Stimulated activated naive CD8-positive, alpha-beta T cell treated with anti-CD3 and anti-CD28 coated beads, Interleukin-15, Interleukin-2, amounts not matched to agents 100 U/mL and 50 U/mL, for 24 hours (primary cell): ENCODE results near the gene DOCK11.
"Not testable (repeated sequence)": the region's sequence is repeated elsewhere in the genome, so short reads cannot be mapped to it uniquely, and the experiment has no call there.

ENCODE experiments used
- ATAC-seq: fragments of 150-1000 bp; cut with Tn5 transposase; one replicate; pipeline ENCODE4 v1.10.0; 2021
- DNase-seq: peaks from one replicate; pipeline ENCODE4 v3.0.0; 2021

Gene DOCK11

DNA sequence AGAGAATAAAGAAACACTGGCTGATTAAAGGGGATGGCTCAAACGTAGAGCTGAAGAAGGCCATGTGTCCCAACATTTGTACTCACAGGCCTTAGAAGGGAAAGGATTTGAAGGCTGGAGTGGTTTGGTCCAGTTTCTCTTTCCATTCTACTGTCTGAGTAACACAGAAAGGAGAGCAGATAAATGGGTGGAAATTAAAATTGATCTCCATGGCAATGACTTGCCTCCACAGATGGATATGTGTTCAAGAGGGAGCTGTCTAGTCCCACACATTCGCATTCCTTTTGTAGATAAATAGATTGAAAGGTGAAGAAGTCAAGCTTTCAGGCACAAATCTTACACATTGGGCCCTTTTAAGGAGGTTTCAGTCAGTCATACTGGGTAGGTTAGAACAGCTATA is 74.6 kb downstream of the DOCK11 start:
- DNase-seq, result no peak
- no peak for ATAC-seq

DNA sequence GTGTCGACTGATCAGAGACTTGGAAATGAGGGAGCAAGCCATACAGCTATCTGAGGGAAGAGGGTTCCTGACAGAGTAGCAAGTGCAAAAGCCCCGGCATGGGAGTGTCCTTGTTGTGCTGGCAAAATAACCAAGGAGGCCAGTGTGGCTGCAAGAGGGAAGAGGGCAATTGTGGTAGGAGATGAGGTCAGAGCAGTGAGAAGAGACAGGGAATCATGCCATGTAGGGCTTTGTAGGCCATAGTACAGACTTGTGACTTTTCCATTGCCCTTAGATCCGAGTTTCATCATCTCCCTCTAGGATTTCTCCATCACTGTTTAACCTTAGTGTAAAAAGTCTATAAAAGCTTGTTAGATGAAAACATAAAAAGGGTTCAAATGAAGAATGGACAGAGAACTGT is 76.2 kb downstream of the DOCK11 start:
- ATAC-seq, result no peak
- no peak for DNase-seq

DNA sequence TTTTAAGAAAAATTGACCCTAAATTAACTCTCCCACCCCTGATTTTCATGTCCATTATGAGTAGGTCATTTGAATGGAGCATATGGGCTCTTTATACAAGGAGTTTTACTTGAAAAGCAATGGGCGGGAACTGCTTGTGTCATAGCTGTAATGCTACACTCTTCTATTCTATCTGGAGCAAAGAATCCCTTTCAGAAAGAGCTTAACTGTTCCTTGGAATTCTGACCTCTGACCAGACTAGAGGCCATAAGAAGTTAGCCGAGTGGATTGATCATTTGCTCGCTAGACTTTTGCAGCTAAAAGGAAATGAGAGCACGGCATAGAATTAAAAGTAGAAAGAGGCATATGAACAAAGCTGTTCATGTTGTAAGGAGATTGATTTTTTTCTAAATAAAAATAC is 79.1 kb downstream of the DOCK11 start:
- DNase-seq (no peak), ATAC-seq (no peak)

DNA sequence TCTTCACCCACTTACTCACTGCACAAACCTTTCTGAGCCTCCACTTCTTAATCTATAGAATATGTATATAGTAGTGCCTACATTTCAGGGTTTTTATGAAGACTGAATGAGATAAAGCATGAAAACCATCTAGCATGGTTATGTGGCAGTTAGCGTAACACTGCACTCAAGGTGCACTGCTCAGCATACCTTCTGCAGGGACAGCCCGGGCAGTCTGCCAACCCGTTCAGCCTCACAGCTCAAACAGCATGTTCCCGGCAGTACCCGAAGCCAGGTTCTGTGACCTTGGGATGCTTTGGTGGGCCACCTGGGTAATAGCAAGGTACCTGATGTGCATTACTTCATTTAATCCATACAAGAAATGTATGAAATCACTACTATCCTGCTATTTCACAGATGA is 81.4 kb downstream of the DOCK11 start:
- DNase-seq (no peak), ATAC-seq (no peak)

DNA sequence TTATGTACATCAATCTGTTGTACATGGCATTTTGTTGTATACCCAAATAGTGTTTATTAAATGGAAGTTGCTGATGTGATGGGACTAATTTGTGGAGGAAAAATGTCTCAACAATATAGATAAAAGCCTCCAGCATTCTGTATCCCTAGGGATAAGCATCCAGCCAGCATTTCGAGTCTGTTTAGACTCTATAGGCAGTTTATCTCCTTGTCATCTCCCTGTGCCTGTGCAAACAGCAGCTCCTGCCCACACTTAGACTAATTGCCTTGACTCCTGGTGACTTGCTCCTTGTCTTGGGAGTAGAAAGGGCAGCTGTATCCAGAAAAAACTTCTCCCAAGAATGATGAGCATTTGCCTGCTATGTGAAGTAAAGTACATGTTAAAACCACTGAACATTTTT is 83.8 kb downstream of the DOCK11 start:
- no peak for ATAC-seq
- DNase-seq, result no peak

DNA sequence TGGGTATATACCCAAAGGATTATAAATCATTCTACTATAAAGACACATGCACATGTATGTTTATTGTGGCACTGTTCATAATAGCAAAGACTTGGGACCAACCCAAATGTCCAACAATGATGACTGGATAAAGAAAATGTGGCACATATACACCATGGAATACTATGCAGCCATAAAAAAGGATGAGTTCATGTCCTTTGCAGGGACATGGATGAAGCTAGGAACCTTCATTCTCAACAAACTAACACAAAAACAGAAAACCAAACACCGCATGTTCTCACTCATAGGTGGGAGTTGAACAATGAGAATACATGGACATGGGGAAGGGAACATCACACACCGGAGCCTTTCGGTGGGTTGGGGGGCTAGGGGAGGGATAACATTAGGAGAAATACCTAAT is 87.3 kb downstream of the DOCK11 start:
- not testable (repeated sequence) for DNase-seq, ATAC-seq

DNA sequence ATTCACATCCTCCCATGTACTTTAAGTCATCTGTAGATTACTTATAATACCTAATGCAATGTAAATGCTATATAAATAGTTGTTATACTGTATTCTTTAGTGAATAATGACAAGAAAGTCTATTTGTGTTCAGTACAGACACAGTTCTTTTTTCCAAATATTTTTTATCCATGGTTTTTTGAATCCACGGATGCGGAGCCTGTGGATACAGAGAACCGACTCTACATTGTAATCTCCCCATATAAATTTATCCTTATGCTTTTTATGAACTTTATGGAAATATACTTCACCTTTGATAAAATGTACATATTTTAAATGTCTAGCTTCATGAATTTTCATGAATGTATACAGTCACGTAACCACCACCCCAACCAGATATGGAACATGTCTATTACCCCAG is 88.2 kb downstream of the DOCK11 start:
- no peak for ATAC-seq
- DNase-seq, result no peak

DNA sequence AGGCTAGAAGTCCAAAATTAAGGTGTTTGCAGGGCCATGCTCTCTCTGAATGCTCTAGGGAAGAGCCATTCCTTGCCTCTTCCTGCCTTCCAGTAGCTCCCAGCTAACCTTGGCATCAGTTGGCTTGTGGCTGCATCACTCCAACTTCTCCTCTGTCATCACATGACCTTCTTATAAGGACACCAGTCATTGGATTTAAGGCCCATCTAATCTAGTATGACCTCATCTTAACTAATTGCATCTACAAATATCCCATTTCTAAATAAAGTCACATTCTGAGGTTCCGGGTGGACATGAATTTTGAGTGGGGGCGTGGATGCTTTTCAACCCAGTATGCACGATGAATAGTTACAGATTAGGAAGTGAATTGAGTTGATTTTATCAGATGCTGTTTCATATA is 89.7 kb downstream of the DOCK11 start:
- no peak for ATAC-seq
- DNase-seq, result no peak

DNA sequence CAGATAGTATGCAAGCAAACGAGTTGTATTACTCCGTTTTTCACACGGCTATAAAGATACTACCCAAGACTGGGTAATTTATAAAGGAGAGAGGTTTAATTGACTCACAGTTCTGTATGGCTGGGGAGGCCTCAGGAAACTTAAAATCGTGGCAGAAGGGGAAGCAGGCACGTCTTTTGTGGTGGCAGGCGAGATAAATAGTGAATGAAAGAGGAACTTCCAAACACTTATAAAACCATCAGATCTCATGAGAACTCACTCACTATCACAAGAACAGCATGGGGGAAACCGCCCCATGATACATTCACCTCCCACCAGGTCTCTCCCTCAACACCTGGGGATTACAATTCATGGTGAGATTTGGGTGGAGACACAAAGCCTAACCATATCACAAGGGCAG is 90.6 kb downstream of the DOCK11 start:
- ATAC-seq, DNase-seq: not testable (repeated sequence)

DNA sequence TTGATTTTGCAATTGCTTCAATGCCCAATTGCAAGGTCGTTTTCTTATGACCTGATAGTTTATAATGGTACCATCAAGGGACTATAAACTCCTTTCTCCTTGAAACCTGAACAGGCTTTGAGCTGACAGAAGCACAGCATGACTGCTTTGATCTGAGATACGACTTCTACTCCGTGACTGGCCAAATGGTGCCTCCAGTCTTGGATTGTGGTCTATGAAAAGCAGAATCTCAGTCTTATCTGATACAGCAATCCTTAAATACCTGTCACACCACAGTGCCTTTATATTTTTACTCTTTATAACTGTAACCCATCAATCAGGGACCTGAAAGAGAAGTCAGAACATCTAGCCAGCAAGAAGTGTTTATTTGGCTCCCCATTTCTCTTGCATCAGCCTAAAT is 93.1 kb downstream of the DOCK11 start:
- no peak for ATAC-seq
- no peak for DNase-seq

DNA sequence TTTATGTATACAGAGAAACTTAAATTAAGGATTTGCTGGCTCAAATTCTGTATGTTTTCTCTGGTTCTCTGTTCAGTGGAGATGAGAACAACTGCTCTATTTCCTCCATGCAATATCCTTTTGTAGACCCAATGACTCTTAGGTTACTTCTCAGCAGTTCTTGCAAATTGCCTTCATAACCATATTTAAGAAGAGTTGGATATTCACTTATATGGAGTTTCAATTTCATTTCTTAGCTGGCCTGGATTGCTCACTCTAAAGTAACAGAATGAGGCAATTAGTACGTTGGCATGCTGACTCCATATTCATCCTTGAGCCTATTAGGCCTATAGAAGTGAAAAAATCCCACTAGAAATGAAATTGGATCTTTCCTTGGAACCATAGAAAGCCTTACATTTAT is 93.6 kb downstream of the DOCK11 start:
- DNase-seq (no peak), ATAC-seq (no peak)

DNA sequence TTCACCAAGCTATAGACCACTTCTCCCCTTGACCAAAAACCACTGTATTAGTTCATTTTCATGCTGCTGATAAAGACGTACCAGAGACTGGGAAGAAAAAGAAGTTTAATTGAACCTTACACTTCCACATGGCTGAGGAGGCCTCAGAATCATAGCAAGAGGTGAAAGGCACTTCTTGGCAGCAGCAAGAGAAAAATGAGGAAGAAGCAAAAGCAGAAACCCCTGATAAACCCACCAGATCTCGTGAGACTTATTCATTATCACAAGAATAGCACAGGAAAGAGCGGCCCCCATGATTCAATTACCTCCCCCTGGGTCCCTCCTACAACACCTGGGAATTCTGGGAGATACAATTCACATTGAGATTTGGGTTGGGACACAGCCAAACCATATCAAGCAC is 97.8 kb downstream of the DOCK11 start:
- DNase-seq (no peak), ATAC-seq (no peak)

DNA sequence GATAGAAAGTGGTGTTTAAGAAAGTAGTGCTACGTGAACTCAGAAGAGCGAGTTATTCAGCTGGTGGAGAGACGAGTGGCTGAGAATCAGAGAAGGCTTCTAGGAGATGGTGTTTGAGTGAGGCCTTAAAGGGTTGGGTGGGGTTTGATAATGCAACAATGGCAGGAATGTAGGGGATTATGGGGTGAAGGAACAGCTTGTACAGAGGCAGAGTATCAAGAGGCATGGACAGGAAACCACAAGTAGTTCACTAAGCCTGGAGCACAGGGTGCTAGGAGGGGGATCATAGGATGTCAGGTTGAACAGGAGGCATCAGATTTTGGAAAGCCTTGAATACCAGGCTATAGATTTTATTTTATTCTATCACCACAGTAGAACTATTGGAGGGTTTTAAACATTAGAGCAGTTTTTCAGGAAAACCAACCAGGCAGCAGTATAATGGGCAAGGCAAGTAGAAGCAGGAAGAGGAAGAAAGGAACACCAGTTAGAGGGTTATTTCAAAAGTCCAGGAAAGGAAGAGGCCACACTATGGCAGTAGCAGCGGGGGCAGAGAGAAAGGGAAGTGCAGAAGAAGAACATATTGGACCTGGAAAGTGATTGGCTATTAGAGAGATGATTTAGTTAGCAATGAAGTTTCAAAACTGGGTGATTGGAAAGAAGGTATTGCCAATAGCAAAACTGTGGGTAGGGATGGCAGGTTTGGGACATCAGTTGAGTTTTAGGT is 99.2 kb downstream of the DOCK11 start:
- DNase-seq (no peak), ATAC-seq (no peak)

DNA sequence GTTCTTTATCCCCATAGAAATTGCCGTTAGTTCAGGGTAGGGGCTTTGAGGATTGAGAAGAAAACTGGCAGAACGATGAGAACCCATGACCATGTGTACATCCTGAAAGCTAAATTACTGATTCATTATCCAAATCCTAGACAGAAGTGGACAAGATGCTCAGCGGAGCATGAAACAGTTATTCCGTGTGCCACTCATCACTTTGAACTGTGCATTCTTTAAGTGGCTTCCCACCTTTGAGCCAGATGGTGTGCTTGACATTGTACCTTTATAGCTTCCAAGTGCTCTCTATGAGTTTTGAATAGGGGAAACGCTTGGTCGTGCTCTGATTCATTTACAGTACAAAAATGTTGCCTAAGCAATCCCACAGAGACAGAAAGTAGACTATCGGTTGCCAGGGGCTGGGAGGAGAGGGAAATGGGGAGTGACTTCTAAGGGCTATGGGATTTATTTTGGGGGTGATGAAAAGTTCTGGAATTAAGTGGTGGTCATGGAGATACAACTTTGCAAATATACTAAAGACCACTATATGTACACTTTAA is 100.0 kb downstream of the DOCK11 start:
- no peak for ATAC-seq
- DNase-seq, result no peak

DNA sequence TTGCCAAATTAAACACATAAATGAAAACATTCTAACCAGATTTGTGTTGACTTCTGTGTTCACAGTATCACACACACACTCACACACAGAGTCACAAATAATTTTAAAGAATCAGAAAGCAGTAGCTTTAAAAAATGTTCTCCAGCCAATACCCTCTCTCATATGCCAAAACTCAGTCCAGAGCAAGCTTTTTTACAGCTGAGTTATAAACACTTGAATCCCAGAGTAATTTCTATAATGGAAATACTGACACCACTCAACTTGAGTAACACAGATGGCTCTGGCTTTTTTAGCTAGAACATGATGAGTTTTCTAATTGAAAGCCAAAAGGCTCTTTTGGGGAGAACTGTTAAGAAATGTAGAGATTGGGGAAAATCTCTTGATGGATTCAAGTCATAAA is 100.8 kb downstream of the DOCK11 start:
- DNase-seq (no peak), ATAC-seq (no peak)

DNA sequence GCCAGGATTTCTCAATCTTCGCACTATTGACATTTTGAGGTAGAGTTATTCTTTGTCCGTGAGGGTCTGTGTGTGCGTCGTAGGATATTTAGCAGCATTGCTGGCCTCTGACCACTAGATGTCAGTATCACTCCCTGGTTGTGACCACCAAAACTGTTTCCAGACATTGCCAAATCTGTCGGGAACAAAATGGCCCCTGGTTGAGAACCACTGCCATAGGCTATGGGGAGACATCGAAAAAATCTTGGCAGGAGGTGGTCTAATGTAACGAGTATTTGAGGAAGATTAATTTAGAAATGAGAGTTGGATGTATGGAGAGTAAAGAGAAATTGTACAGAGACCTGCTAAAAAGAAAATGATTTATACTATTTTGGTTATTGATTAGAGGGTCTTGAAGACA is 108.4 kb downstream of the DOCK11 start:
- DNase-seq (peak; percentile 28), ATAC-seq (peak; percentile 32)

DNA sequence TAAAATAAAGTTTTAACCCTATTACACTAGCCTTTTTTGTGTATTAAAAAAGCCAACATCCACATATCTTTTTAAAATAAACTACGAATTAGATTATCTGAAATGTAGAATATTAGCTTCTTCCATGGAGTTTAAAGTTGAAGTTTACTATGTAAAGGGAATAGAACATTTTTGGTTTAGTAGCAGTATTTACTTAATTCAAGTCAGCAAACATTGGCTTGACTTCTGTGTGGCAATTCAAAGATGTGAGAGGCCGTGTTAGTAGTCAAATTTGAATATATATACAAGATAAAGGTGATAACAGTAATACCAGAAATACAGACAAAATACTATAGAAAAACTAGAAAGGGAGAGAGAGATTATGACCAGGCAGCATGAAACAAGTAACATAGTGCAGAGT is 116.7 kb downstream of the DOCK11 start:
- DNase-seq, result no peak
- no peak for ATAC-seq

DNA sequence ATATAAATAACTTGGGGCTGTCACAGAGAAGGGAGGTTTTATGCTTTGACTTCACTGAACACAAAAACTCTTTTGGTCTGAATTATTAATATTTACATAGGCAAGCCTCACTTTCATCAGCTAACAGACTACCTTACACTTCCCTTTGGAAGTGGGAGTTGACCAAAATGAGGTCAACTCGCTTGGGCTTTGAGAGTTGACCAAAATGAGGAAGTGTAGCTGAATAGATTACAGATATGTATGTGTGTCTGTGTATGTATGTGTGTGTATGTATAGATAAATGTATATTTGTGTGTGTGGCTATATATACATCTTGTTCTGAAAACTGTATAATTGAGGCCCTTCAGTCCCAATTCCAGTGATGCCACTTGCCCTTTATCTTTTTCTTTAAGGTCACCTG is 118.5 kb downstream of the DOCK11 start:
- DNase-seq, result no peak
- no peak for ATAC-seq

DNA sequence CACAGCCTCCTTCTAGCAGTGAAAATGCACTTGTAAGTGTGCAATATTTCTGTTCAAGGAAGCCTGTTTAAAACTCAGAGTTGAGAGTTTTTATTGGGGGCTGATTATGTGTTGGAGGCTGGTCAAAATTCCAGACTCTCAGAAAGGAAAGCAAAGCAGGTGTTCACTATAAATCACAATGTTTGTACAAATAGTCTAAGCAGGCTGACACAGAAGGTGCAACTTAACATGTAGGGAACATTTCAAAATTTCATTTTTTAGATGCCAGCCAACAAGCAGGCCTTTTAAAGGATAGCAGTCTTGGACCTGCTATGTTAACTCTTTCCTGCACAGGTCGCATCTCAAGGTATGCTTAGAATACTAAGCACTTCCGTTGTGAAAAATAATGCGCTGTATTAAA is 119.5 kb downstream of the DOCK11 start:
- DNase-seq, result no peak
- ATAC-seq, result no peak

DNA sequence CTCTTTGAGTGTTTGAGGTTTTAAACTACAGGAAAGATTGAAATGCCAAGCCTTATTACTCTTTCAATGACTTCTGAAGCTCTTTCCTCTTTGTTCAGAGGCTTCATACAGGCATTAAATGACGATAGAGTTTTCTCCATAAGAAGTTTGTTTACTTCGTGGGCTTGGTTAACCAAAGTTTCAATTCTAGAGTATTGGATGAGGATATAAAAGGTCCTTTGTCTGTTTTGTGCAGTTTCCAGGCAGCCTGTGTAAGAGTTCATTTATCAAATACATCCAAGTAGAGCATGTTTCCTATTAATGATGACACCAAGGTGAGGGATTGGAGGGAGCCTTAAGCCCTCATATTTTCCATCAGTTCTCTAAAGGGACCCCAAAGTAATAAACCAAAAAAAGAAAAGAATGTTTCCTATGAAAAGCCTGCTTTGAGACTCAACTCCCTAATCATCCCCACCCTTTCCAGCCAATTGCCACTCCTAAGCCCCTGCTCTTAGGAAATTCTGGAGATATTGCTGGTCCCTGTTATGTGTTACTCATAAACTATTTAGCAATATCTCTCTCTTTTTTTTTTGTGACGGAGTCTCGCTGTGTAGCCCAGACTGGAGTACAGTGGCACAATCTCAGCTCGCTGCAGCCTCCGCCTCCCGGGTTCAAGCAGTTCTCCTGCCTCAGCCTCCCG is 125.6 kb downstream of the DOCK11 start:
- ATAC-seq, result no peak

DNA sequence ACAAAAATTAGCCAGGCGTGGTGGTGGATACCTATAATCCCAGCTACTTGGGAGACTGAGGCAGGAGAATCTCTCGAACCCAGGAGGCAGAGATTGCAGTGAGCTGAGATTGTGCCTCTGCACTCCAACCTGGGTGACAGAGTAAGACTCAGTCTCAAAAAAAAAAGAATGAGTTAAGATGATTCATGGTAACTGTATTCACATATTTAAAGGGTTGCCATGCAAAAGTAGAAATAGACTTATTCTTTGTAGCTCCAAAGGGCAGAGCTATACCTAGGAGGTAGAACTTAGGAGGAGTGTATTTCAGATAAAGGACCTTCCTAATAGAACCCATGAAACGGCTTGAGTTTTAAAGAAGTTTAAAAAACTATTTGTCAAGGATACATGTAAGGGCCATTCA is 127.4 kb downstream of the DOCK11 start:
- ATAC-seq (no peak), DNase-seq (no peak)

More for the DNA sequence above, 125.6 kb downstream of the DOCK11 start:
- no peak for DNase-seq

DNA sequence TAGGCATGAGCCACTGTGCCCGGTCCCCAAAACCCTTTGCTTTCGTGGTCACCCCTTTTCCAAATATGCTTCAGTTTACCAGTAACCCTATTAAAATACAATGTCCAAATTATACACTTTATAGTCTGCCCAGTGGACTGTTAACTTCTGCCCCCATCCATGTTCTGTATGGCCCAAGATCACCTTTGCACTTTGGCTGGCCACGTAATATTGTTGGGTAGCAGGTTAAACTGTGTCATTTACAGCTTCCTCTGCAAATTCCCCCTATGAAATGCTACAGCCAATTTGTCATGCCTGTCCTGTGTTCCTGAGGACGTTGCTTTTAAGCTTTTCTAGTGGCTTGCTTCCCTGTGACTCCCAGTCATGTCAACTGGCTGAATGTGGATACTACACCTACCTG is 130.7 kb downstream of the DOCK11 start:
- ATAC-seq (no peak), DNase-seq (no peak)

DNA sequence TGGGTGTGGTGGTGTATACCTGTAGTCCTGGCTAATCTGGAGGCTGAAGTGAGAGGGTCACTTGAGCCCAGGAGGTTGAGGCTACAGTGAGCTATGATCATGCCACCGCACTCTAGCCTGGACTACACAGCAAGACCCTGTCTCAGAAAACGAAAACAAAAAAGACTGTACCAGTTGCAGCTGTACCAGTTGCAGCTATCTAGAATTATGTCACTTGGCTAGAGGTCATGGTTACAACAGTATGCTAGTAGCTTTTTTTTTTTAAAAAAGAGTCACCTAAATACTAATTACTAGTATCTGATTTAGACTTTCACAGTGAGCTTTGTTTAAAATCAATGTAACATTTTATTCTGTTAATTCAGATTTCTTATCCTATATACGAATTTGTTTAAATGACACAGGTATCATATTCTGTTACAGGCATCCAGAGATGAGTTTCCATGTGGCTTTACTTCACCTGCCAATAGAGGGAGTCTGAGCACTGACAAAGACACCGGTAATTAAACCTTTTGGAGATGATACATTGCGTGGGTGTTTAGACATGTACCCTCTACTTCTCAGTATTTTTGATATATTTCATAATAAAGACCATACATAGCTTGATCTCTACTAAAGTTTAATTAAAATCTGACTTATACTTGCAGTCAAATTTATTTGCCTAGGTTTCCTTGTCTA is 131.6 kb downstream of the DOCK11 start:
- DNase-seq, result no peak
- ATAC-seq, result no peak
